HG03432 (cell line): Measurements from ENCODE around the gene TMX3.

Experiments
- ATAC-seq: cut with Tn5 transposase; IDR thresholded peaks from one replicate; pipeline ENCODE4 v1.9.1; 2021; ENCODE audit warnings: mild to moderate bottlenecking, moderate library complexity; ENCODE audit not compliant: unreplicated experiment

Gene TMX3

DNA sequence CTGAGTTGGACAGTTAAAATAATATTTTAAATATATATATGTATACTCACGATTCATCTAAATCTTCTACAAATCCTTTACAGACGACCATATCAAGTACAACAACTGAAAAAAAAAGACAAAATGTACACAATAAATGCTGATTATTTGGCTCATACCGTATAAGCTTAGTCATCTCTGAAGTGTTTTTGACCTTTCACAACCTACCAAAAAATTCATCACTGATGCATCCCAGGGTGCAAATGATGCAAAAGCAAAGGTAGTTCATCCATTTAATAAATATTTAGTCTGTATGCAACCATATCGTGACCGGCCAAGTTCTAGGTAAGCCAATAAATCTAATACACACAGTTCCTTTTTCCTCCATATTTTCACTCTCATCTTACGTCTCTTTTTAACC, 1.1 kb downstream of the TMX3 start:
- ATAC-seq = no peak

GRCh38 chr18:68713131-68713530, 1.8 kb downstream of the TMX3 start:
- ATAC-seq = no peak

GRCh38 chr18:68707646-68708045, 7.3 kb downstream of the TMX3 start:
- no peak for ATAC-seq

DNA sequence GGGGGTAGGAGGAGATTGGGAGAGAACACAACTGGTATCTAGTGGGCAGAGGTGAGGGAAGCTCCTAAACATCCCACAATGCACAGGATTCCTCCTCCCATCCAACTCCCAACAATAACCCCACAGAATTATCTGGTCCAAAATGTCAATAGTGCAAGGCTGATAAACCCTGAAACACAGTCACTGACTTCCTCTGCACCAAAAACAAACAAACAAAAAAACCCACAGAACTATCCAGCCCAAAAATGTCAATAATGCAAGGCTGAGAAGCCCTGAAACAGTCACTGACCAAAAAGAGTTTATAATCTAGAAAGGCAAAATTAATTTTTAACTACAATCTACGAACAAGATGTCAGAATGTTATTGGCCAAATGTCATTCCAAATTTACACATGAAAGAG, 9.8 kb downstream of the TMX3 start:
- no peak for ATAC-seq

DNA sequence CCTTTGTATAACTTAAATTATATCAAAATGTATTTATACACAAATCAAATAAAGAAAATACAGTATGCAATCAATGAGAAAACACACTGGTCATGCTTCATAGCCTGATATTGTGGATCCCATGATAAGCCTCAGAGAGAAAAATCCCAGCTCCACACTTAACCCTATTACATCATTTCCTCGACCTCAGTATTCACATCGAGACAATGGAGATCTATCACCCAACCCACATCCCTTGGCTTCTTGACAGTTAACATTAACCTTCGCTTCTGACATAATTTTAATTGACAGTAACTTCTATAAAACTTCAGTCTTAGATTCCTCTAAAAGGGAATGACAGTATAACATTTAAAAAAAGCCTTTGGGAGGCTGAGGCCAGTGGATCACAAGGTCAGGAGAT, 11.6 kb downstream of the TMX3 start:
- no peak for ATAC-seq

- ATAC-seq = no peak
Observed at GRCh38 chr18:68701353-68701752, 13.6 kb downstream of the TMX3 start.

- ATAC-seq = no peak
Observed at GRCh38 chr18:68699043-68699442, 15.9 kb downstream of the TMX3 start.

DNA sequence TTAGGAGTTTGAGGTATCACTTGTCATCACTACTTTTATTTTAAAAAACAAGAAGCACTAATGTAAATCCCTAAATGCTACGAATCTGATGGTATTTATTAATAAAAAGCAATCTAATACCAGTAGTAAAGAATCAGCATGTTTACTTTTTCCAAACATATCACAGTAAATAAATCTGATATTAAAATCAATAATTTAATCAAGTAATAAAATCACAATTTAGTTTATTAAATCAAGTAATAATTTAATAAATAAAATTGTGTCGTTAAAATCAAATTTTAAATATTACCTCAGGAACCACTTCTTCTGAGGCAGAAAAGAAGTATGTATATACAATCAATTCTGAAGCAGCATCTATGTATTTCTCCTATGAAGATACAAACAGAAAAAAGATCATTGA, 18.0 kb downstream of the TMX3 start:
- ATAC-seq = no peak

DNA sequence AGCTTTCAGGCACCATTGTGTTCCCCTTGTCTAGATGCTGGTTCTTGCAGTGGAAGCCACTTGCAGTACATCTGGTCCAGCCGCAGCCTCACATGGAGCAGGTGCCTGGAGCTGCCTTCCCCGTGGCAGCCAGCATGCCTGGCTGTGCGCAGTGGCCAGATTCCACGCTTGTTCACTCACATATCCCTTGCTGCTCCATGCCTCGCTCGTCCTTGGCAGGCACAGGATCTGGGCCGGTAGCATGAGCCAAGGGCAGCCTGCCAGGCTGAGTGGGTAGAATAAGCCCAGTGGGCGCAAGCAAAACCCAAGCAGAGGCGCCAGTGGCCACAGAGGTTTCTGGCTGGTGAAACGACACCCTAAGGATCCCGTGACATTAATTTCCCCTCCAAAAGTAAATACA, 20.6 kb downstream of the TMX3 start:
- ATAC-seq = no peak

DNA sequence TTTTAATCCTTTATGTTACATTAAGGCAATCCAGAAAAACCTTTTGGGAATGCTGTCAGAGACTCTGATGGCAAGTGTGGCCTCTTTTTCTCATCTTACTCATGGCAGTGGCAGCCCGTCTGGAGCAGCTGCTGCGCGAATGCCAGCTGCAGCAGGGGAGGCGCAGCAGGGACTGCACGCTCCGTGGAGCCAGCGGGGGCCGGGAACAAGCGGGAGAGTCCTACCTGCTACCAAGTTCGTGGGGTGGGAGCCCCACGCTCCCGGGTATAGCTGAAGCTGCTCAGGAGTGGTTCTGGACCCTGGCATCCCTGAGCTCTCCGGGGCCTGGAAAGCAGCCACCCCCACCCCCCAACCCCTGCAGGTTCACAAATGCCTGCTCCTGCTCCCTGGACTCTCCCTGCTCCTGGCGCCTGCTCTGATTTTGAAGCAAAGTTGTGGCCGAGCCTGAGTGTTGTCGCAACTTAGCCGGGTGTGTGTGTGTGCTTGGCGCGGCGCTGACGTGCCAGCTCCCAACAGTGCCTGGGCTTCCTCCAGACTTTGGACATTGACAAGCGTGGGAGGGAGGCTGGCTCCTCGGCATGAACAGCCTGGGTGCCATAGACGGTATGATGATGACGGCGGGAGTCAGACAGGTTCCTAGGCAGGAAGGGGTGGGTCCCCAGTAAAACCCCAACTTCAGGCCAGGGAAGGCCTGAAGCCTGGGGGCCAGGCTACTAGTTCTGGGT, 21.7 kb downstream of the TMX3 start:
- ATAC-seq = no peak

DNA sequence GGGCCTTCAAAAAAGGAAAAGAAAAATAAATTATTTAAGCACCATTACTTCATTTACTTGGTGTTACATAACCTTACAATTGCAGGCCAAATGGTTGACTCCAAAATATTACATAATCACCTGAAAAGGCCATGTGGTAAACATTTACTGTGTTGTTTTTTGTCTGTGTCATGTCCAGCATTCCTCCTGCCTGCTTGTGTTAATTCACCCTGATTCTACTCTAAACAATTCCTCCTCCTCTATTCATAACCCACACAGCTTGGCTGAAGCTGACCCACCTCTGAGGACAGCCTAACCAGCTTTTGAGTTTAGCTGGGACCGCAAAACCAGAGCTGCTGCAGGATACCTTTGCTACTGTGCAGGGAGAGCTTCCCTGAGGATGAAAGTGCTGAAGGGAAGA, 35.4 kb downstream of the TMX3 start:
- ATAC-seq = no peak

DNA sequence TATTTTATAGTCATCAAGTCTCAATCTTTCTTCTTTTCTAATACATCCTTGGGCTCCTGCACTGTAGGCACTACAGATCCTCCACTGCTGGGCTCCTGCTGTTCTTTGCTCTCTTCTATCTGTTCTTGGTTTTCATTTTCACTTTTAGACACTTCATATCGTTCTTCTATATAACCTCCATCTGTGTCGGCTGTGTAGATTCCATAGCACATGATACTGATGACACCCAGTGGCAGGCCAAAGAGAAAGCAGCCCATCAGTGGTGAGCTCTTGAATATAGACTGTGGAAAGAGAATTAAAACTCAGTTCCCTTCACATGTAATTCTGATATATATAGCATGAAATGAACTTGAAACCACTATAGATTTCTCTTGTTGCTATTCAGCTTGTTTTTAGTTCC, 38.0 kb downstream of the TMX3 start:
- ATAC-seq = peak; percentile 98

- ATAC-seq = no peak
Observed at GRCh38 chr18:68667121-68667520, 47.8 kb downstream of the TMX3 start.

DNA sequence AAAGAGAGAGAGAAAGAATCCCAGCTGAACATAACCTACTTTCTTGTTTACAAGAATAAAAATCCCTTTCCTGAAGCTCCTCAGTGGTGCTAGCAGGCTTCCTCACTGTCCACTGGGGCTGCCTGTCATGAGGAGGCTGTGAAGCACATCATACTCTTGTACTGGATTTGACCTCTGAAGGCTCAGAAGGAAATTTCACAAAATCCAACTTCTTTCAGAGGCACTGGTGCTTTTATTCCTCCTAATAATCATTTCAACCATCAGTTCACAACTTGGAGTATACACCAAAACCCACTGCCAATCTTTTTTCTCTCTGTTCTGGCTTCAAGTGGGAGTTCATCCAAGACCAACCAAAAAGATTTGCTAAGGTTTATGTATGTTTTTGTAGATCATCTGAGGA, 48.5 kb downstream of the TMX3 start:
- ATAC-seq = no peak

GRCh38 chr18:68665628-68666027, 49.3 kb downstream of the TMX3 start:
- ATAC-seq = no peak

DNA sequence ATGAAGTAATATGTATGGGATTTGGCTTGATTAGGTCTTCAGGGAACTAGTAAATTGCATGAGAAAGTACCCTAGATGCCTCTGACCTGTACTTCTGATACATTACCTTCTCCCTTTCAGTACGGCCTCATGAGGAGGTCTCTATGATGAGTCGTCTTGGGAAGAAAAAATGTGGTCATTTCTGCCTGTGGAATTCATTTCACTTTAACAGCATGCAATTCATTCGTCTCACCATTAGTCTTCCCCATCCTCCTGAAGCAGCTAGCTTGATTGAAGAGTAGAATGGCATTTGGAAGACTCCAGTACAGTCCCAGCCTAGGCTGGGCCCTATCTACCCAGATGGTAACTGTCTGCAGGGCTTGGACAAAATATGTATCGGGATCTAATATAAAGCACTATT, 52.2 kb downstream of the TMX3 start:
- no peak for ATAC-seq

GRCh38 chr18:68660354-68661183, 54.3 kb downstream of the TMX3 start:
- ATAC-seq = peak; percentile 49

- ATAC-seq = no peak
Observed at GRCh38 chr18:68648191-68648590, 66.7 kb downstream of the TMX3 start.

DNA sequence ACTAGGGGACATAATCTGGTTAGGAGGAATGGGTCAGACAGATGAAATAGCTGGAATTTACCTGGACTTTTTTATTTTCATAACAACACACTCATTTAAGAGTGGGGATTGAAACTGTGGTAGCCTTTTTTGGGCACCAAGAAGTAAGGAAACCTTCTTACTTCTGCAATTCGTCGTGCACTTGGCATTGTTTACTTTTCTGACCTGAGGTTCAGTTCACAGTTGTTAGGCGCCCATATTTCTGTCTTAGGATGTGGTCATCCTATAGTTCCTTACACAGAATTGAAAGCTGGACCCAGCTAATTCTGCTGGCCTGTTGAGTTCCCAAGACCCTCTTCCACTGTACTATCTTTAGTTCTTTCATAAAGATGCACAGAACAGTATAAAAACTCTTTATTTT, 72.9 kb downstream of the TMX3 start:
- ATAC-seq = no peak

DNA sequence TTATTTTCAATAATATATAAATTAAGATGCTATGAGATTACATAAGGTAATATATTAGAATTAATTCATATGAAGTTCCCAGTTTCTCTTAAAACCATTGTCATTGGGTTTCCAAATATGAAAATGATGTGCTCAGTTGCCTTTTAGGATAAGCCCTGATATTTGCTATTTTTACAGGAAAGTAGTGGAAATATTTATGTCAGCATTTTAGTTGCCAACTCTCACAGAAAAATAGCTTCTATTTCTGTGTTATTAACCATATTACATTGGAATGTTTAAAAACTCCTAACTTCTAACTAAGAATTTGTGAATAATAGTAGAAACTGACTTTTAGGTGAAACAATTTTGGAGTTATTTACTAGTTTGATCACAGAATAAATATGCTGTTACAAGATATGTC, 74.0 kb downstream of the TMX3 start:
- ATAC-seq = no peak

- no peak for ATAC-seq
Observed at GRCh38 chr18:68638613-68639012, 76.3 kb downstream of the TMX3 start.

GRCh38 chr18:68627812-68628211, 87.1 kb downstream of the TMX3 start:
- no peak for ATAC-seq
